Activated B cell treated with CpG ODN at 0.5 μM for 24 hours (primary cell): ENCODE results near the gene HSFX3. TPM values are rescaled to one million over a fixed set of nuclear protein-coding genes. Genes with fewer than 3 reads are reported as not detected.

Source experiments
- ATAC-seq: fragments of 200-7000 bp; cut with Tn5 transposase; one replicate; pipeline ENCODE4 v1.10.0; 2021; ENCODE audit warnings: low read depth, mild to moderate bottlenecking, moderate library complexity
- CTCF ChIA-PET: fragments of 350-600 bp; sonication (Branson Sonifier 250); formaldehyde crosslinking; loops from one replicate; lab custom pipeline; 2021; ENCODE audit warnings: antibody characterized with exemption; lab: Charles Lee
- POLR2A ChIA-PET: fragments of 350-600 bp; sonication (Branson Sonifier 250); formaldehyde crosslinking; loops from one replicate; lab custom pipeline; 2021; ENCODE audit warnings: antibody characterized with exemption; lab: Charles Lee
- DNase-seq: peaks from one replicate; pipeline ENCODE4 v3.0.0; 2022
- H3K27ac Mint-ChIP-seq: one replicate; pipeline ENCODE4 v1.8.0; 2020; ENCODE audit warnings: mixed read lengths
- H3K27me3 Mint-ChIP-seq: one replicate; pipeline ENCODE4 v1.8.0; 2021; ENCODE audit warnings: mixed read lengths
- H3K36me3 Mint-ChIP-seq: one replicate; pipeline ENCODE4 v1.8.0; 2021; ENCODE audit warnings: low read depth, mixed read lengths
- H3K4me1 Mint-ChIP-seq: one replicate; pipeline ENCODE4 v1.8.0; 2021; ENCODE audit warnings: mixed read lengths
- H3K4me3 Mint-ChIP-seq: one replicate; pipeline ENCODE4 v1.8.0; 2020; ENCODE audit warnings: mild to moderate bottlenecking, mixed read lengths
- H3K9me3 Mint-ChIP-seq: one replicate; pipeline ENCODE4 v1.8.0; 2020; ENCODE audit warnings: mixed read lengths
- CTCF ChIP-seq: fragments of 200-600 bp; IDR thresholded peaks from one replicate; pipeline ENCODE4 v1.8.0; 2022; ENCODE audit warnings: antibody characterized with exemption, mild to moderate bottlenecking
- intact Hi-C: fragments of 100-400 bp; cut with micrococcal nuclease; formaldehyde crosslinking; loops from one replicate; pipeline ENCODE4 v1.15.1; 2024
- total RNA-seq: library from RNA; stranded (reverse); gene quantifications from 2 replicates; pipeline ENCODE4 v1.2.3, GENCODE V29; 2022

The HSFX3 gene
- total RNA-seq, 1 donor from 2014 or later = not detected

- no peak overlapping the region for H3K4me3 Mint-ChIP-seq
- CTCF ChIA-PET = no interaction called here
- intact Hi-C loops = no loop called here
- ATAC-seq (no peak), DNase-seq (no peak)
- H3K9me3 Mint-ChIP-seq = no peaks in the 10 kb centered on the region
- H3K4me1 Mint-ChIP-seq = peaks cover 3% of the 10 kb centered on the region
- POLR2A ChIA-PET = no interaction called here
- H3K27ac Mint-ChIP-seq = no peak overlapping the region
- peaks cover 2% of the 10 kb centered on the region for H3K27me3 Mint-ChIP-seq
- no peak for TF ChIP-seq CTCF
- H3K36me3 Mint-ChIP-seq = no peaks in the 10 kb centered on the region
These were observed 33.1 kb downstream of the HSFX3 start for GRCh38 chrX:149516604-149517003.

- Mint-ChIP-seq H3K9me3 (no peaks in the 10 kb centered on the region), H3K4me1 (peaks cover 3% of the 10 kb centered on the region), H3K4me3 (no peak overlapping the region), H3K27ac (no peak overlapping the region), H3K36me3 (no peaks in the 10 kb centered on the region), H3K27me3 (peaks cover 2% of the 10 kb centered on the region)
- DNase-seq = no peak
- POLR2A ChIA-PET = no interaction called here
- CTCF ChIA-PET = no interaction called here
- no peak for TF ChIP-seq CTCF
- intact Hi-C loops = no loop called here
- ATAC-seq = no peak
These were observed 33.6 kb downstream of the HSFX3 start for GRCh38 chrX:149515954-149516602.

GRCh38 chrX:149513825-149514428, 35.8 kb downstream of the HSFX3 start:
- POLR2A ChIA-PET = no interaction called here
- CTCF ChIA-PET = interaction anchor here (1.0 kb wide), 1 partner anchor 25 kb away, joined by 4 read pairs; no protein-coding TSS in a partner anchor
- H3K27me3 Mint-ChIP-seq = no peaks in the 10 kb centered on the region
- H3K9me3 Mint-ChIP-seq = no peaks in the 10 kb centered on the region
- no peak for TF ChIP-seq CTCF
- ATAC-seq (no peak), DNase-seq (no peak)
- H3K36me3 Mint-ChIP-seq = no peaks in the 10 kb centered on the region
- H3K4me1 Mint-ChIP-seq = peaks cover 3% of the 10 kb centered on the region
- H3K4me3 Mint-ChIP-seq = no peak overlapping the region
- intact Hi-C loops = loop anchor here (5.0 kb wide), 1 partner anchor 118 kb away; the partner anchor contains the start of gene TMEM185A
- H3K27ac Mint-ChIP-seq = no peak overlapping the region

- H3K36me3 Mint-ChIP-seq = no peaks in the 10 kb centered on the region
- TF ChIP-seq CTCF = no peak
- intact Hi-C loops = loop anchor here (1.0 to 5.0 kb wide), 4 partner anchors 8 to 313 kb away; partner anchors contain the start of gene TMEM185A
- H3K4me1 Mint-ChIP-seq = peaks cover 3% of the 10 kb centered on the region
- no peaks in the 10 kb centered on the region for H3K27me3 Mint-ChIP-seq
- POLR2A ChIA-PET = interaction anchor here (1.6 kb wide), 1 partner anchor 28 kb away, joined by 16 read pairs; the partner anchor contains the start of gene EOLA1
- no peaks in the 10 kb centered on the region for H3K9me3 Mint-ChIP-seq
- ATAC-seq (peak; percentile 95), DNase-seq (no peak)
- no peak overlapping the region for H3K27ac Mint-ChIP-seq
- no peak overlapping the region for H3K4me3 Mint-ChIP-seq
- CTCF ChIA-PET = interaction anchor here (1.2 to 2.0 kb wide), 2 partner anchors 10 to 28 kb away, joined by 4 to 8 read pairs; partner anchors contain the start of gene EOLA1
These were observed 37.4 kb downstream of the HSFX3 start for GRCh38 chrX:149512225-149512885.

GRCh38 chrX:149511081-149511480, 38.6 kb downstream of the HSFX3 start:
- no peaks in the 10 kb centered on the region for H3K9me3 Mint-ChIP-seq
- no peak overlapping the region for H3K4me3 Mint-ChIP-seq
- no peak for TF ChIP-seq CTCF
- ChIA-PET CTCF (interaction anchor here (2.0 kb wide), 1 partner anchor 29 kb away, joined by 8 read pairs; the partner anchor contains the start of gene EOLA1), POLR2A (no interaction called here)
- DNase-seq (no peak), ATAC-seq (no peak)
- intact Hi-C loops = loop anchor here (5.0 kb wide), 1 partner anchor 121 kb away; the partner anchor contains the start of gene TMEM185A
- H3K27ac Mint-ChIP-seq = no peak overlapping the region
- H3K4me1 Mint-ChIP-seq = peaks cover 2% of the 10 kb centered on the region
- no peaks in the 10 kb centered on the region for H3K36me3 Mint-ChIP-seq
- H3K27me3 Mint-ChIP-seq = no peaks in the 10 kb centered on the region
